Panc1 (cell line): ENCODE measurements around the gene SPATA18. TPM values are rescaled to one million over a fixed set of nuclear protein-coding genes. Genes with fewer than 3 reads are reported as not detected.

ENCODE experiments used
- ATAC-seq: fragments of 200-7000 bp; cut with Tn5 transposase; 2 replicates; pipeline ENCODE4 v1.9.1; 2020; ENCODE audit warnings: mild to moderate bottlenecking, moderate library complexity
- BruUV-seq: library from RNA; stranded (reverse); fragments of 400-500 nt; replicated peaks from 2 replicates; lab custom pipeline; 2021; lab: Mats Ljungman, UMichigan
- CTCF ChIA-PET: fragments of 300-600 bp; sonication (Branson Sonifier 250); formaldehyde crosslinking; loops from one replicate; lab custom pipeline; 2022; ENCODE audit warnings: antibody characterized with exemption; lab: Charles Lee
- POLR2A ChIA-PET: fragments of 300-600 bp; sonication (Branson Sonifier 250); formaldehyde crosslinking; loops from one replicate; lab custom pipeline; 2022; ENCODE audit warnings: antibody characterized with exemption; lab: Charles Lee
- DNase-seq: peaks from one replicate; pipeline ENCODE4 v3.0.0-alpha.2; 2010; ENCODE audit warnings: low read depth, low spot score
- H3K27ac ChIP-seq: 2 replicates; pipeline ENCODE4 v1.5.1; 2011; ENCODE audit warnings: mild to moderate bottlenecking, low read length, inconsistent platforms
- H3K27me3 ChIP-seq: fragments of 200-500 bp; sonication (Bioruptor generic); 2 replicates; pipeline ENCODE4 v1.6.0; 2014; ENCODE audit warnings: low read length, inconsistent platforms; ENCODE audit not compliant: control insufficient read depth, insufficient read depth
- H3K36me3 ChIP-seq: fragments of 200-500 bp; sonication (Bioruptor generic); 2 replicates; pipeline ENCODE4 v1.5.1; 2014; ENCODE audit warnings: inconsistent platforms, mild to moderate bottlenecking, low read length, moderate library complexity; ENCODE audit not compliant: control insufficient read depth, insufficient read depth
- H3K4me1 ChIP-seq: 2 replicates; pipeline ENCODE4 v1.5.1; 2011; ENCODE audit warnings: inconsistent platforms, mild to moderate bottlenecking, low read length, moderate library complexity; ENCODE audit not compliant: control insufficient read depth, insufficient read depth
- H3K4me3 ChIP-seq, 2 experiments: 2 replicates each; pipeline ENCODE4 v1.5.1; 2011 to 2012; ENCODE audit warnings: low read depth in 2 of 2, low read length in 2 of 2, mild to moderate bottlenecking in 2 of 2, inconsistent platforms in 1 of 2, moderate library complexity in 1 of 2
- H3K9me3 ChIP-seq: fragments of 200-500 bp; sonication (Bioruptor generic); 2 replicates; pipeline ENCODE4 v1.5.1; 2014; ENCODE audit warnings: low read depth, mild to moderate bottlenecking, inconsistent platforms, low read length, moderate library complexity; ENCODE audit not compliant: control insufficient read depth, insufficient read depth
- CTCF ChIP-seq: fragments of 450-650 bp; IDR thresholded peaks from 2 replicates; pipeline ENCODE4 v1.5.1; 2017; ENCODE audit warnings: mild to moderate bottlenecking
- POLR2AphosphoS5 ChIP-seq: IDR thresholded peaks from 2 replicates; pipeline ENCODE4 v1.6.1; 2012; ENCODE audit warnings: mild to moderate bottlenecking, low read depth, low read length, moderate library complexity
- REST ChIP-seq, 2 experiments: IDR thresholded peaks; 2 replicates each; pipeline ENCODE4 v1.6.1; 2011 to 2012; ENCODE audit warnings: low read depth in 2 of 2, control low read depth in 1 of 2, low read length in 1 of 2, mild to moderate bottlenecking in 1 of 2, moderate library complexity in 1 of 2; ENCODE audit not compliant: insufficient read depth in 1 of 2
- SIN3A ChIP-seq: IDR thresholded peaks from 2 replicates; pipeline ENCODE4 v1.6.1; 2012; ENCODE audit warnings: low read depth, mild to moderate bottlenecking, low read length, moderate library complexity, borderline replicate concordance; ENCODE audit not compliant: insufficient read depth
- TCF7L2 ChIP-seq: IDR thresholded peaks from 2 replicates; pipeline ENCODE4 v1.6.1; 2011; ENCODE audit warnings: mild to moderate bottlenecking, low read depth, low read length, inconsistent platforms
- in situ Hi-C: cut with HindIII; loops from 2 replicates; pipeline ENCODE4 v1.10.0; 2016; ENCODE audit warnings: low sequenced_read_pairs, low pct_unique_long_range_greater_than_20kb
- intact Hi-C: fragments of 100-400 bp; cut with micrococcal nuclease; formaldehyde crosslinking; loops from one replicate; pipeline ENCODE4 v1.10.0; 2022; ENCODE audit not compliant: unreplicated experiment
- total RNA-seq: library from RNA; stranded (reverse); gene quantifications from one replicate; pipeline ENCODE4 v1.2.1, GENCODE V29; 2021; ENCODE audit not compliant: unreplicated experiment

SPATA18 gene
- total RNA-seq, 1 experiment from 2014 or later, result 0.39 TPM

- DNase-seq (no peak), ATAC-seq (no peak)
- ChIA-PET CTCF (no interaction called here), POLR2A (no interaction called here)
- no peaks in the 10 kb centered on the region for H3K27me3 ChIP-seq
- no peaks in the 10 kb centered on the region for H3K9me3 ChIP-seq
- H3K36me3 ChIP-seq, result no peaks in the 10 kb centered on the region
- H3K27ac ChIP-seq, result no peak overlapping the region
- no peaks in the 10 kb centered on the region for H3K4me1 ChIP-seq
- intact Hi-C loops, result no loop called here
- TF ChIP-seq REST (IDR thresholded peaks at IDR 0.05; ENCODE audit: insufficient read depth in 1 of 2, low read depth in 2 of 2, low read length in 1 of 2), result no peak
- no peak for TF ChIP-seq TCF7L2
- TF ChIP-seq SIN3A, result no peak
- no peak for TF ChIP-seq CTCF
- TF ChIP-seq POLR2AphosphoS5, result no peak
- no peak overlapping the region for H3K4me3 ChIP-seq
- in situ Hi-C loops, result no loop called here
- no TSS peak for BruUV-seq
Observed at GRCh38 chr4:52112411-52112810, 61.3 kb downstream of the SPATA18 start.

- in situ Hi-C loops, result no loop called here
- no peaks in the 10 kb centered on the region for H3K9me3 ChIP-seq
Observed at GRCh38 chr4:52116641-52117040, 65.5 kb downstream of the SPATA18 start.

More at GRCh38 chr4:52116641-52117040, 65.5 kb downstream of the SPATA18 start:
- Histone ChIP-seq H3K27ac (no peak overlapping the region), H3K36me3 (no peaks in the 10 kb centered on the region), H3K27me3 (no peaks in the 10 kb centered on the region), H3K4me1 (no peaks in the 10 kb centered on the region), H3K4me3 (no peak overlapping the region)
- ChIA-PET CTCF (no interaction called here), POLR2A (no interaction called here)
- BruUV-seq, result no TSS peak
- ATAC-seq (no peak), DNase-seq (no peak)
- no peak for TF ChIP-seq SIN3A
- no peak for TF ChIP-seq TCF7L2
- TF ChIP-seq CTCF, result no peak
- no peak for TF ChIP-seq POLR2AphosphoS5
- TF ChIP-seq REST (IDR thresholded peaks at IDR 0.05; ENCODE audit: insufficient read depth in 1 of 2, low read depth in 2 of 2, low read length in 1 of 2), result no peak
- intact Hi-C loops, result no loop called here
